GM12878 (cell line): ENCODE data around the gene SORCS2.

ENCODE experiments used
- CREB1 ChIP-seq: IDR thresholded peaks from 2 replicates; pipeline ENCODE4 v1.6.1; 2012; ENCODE audit warnings: low read depth, mild to moderate bottlenecking, inconsistent platforms
- EP300 ChIP-seq, 2 experiments: fragments of 150-350 bp in 1 of 2; IDR thresholded peaks; 2 replicates each; pipeline ENCODE4 v1.6.1; 2011 to 2012; ENCODE audit warnings: low read depth in 2 of 2, low read length in 2 of 2, borderline replicate concordance in 1 of 2, improper control_type of control experiment in 1 of 2, inconsistent platforms in 1 of 2; ENCODE audit not compliant: control insufficient read depth in 1 of 2
- EZH2 ChIP-seq: IDR thresholded peaks from 2 replicates; pipeline ENCODE4 v1.6.1; 2012; ENCODE audit warnings: low read depth, mild to moderate bottlenecking, control low read depth, inconsistent platforms, low read length, borderline replicate concordance; ENCODE audit not compliant: control insufficient read depth
- IRF3 ChIP-seq: fragments of 450-650 bp; IDR thresholded peaks from 2 replicates; pipeline ENCODE4 v1.6.1; 2014; ENCODE audit warnings: mild to moderate bottlenecking
- MYC ChIP-seq: IDR thresholded peaks from 2 replicates; pipeline ENCODE4 v1.6.1; 2011; ENCODE audit warnings: mild to moderate bottlenecking, low read length, moderate library complexity, inconsistent platforms; ENCODE audit not compliant: insufficient read depth, insufficient replicate concordance, insufficient read length, severe bottlenecking
- POLR2A ChIP-seq: IDR thresholded peaks from 2 replicates; pipeline ENCODE4 v1.6.1; 2011; ENCODE audit warnings: low read depth, mild to moderate bottlenecking, low read length
- TAF1 ChIP-seq: IDR thresholded peaks from 2 replicates; pipeline ENCODE4 v1.6.1; 2011; ENCODE audit warnings: mild to moderate bottlenecking, low read depth, low read length, borderline replicate concordance
- TF ChIP-seq, protein P1 (sequence below): fragments of 450-650 bp; IDR thresholded peaks from 2 replicates; pipeline ENCODE4 v1.6.1; 2017; ENCODE audit warnings: mild to moderate bottlenecking
- TF ChIP-seq, protein P2 (sequence below): IDR thresholded peaks from 2 replicates; pipeline ENCODE4 v1.6.1; 2011; ENCODE audit warnings: borderline replicate concordance, low read depth, mild to moderate bottlenecking, moderate library complexity, mixed read lengths, low read length; ENCODE audit not compliant: insufficient read depth; ENCODE audit errors: extremely low read length
- TF ChIP-seq, protein P3 (sequence below), 3 experiments: IDR thresholded peaks in 2 of 3; conservative IDR thresholded peaks in 1 of 3; 2 replicates each; pipeline ENCODE4 v1.5.1; 2011; ENCODE audit warnings: low read depth in 3 of 3, low read length in 3 of 3, mild to moderate bottlenecking in 3 of 3, control low read depth in 2 of 3, moderate library complexity in 2 of 3, inconsistent platforms in 1 of 3, mixed read lengths in 1 of 3; ENCODE audit not compliant: control insufficient read depth in 2 of 3, insufficient read depth in 1 of 3; ENCODE audit errors: extremely low read depth in 1 of 3

GRCh38 chr4:7786517-7786916, 594.2 kb downstream of the SORCS2 start:
- TF ChIP-seq CREB1 = no peak
- TF ChIP-seq POLR2A = no peak
- TF ChIP-seq TAF1 = no peak
- TF ChIP-seq, protein P1, sequence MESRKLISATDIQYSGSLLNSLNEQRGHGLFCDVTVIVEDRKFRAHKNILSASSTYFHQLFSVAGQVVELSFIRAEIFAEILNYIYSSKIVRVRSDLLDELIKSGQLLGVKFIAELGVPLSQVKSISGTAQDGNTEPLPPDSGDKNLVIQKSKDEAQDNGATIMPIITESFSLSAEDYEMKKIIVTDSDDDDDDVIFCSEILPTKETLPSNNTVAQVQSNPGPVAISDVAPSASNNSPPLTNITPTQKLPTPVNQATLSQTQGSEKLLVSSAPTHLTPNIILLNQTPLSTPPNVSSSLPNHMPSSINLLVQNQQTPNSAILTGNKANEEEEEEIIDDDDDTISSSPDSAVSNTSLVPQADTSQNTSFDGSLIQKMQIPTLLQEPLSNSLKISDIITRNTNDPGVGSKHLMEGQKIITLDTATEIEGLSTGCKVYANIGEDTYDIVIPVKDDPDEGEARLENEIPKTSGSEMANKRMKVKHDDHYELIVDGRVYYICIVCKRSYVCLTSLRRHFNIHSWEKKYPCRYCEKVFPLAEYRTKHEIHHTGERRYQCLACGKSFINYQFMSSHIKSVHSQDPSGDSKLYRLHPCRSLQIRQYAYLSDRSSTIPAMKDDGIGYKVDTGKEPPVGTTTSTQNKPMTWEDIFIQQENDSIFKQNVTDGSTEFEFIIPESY = no peak
- TF ChIP-seq EZH2 = no peak
- TF ChIP-seq, protein P2, sequence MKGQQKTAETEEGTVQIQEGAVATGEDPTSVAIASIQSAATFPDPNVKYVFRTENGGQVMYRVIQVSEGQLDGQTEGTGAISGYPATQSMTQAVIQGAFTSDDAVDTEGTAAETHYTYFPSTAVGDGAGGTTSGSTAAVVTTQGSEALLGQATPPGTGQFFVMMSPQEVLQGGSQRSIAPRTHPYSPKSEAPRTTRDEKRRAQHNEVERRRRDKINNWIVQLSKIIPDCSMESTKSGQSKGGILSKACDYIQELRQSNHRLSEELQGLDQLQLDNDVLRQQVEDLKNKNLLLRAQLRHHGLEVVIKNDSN = no peak
- TF ChIP-seq MYC = no peak
- TF ChIP-seq IRF3 = no peak
- TF ChIP-seq, protein P3, sequence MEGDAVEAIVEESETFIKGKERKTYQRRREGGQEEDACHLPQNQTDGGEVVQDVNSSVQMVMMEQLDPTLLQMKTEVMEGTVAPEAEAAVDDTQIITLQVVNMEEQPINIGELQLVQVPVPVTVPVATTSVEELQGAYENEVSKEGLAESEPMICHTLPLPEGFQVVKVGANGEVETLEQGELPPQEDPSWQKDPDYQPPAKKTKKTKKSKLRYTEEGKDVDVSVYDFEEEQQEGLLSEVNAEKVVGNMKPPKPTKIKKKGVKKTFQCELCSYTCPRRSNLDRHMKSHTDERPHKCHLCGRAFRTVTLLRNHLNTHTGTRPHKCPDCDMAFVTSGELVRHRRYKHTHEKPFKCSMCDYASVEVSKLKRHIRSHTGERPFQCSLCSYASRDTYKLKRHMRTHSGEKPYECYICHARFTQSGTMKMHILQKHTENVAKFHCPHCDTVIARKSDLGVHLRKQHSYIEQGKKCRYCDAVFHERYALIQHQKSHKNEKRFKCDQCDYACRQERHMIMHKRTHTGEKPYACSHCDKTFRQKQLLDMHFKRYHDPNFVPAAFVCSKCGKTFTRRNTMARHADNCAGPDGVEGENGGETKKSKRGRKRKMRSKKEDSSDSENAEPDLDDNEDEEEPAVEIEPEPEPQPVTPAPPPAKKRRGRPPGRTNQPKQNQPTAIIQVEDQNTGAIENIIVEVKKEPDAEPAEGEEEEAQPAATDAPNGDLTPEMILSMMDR (IDR thresholded peaks at IDR 0.05 in 2 of 3, conservative IDR thresholded peaks at IDR 0.05 in 1 of 3; ENCODE audit: control insufficient read depth in 2 of 3, extremely low read depth in 1 of 3, insufficient read depth in 1 of 3, low read depth in 3 of 3, low read length in 3 of 3) = no peak
- no peak for TF ChIP-seq EP300 (IDR thresholded peaks at IDR 0.05; ENCODE audit: borderline replicate concordance in 1 of 2, control insufficient read depth in 1 of 2, low read depth in 2 of 2, low read length in 2 of 2)
